HG02852 (cell line): ENCODE measurements around the gene APRT.
"Not testable (repeated sequence)": the region's sequence is repeated elsewhere in the genome, so short reads cannot be mapped to it uniquely, and the experiment has no call there.

Experiments
- ATAC-seq: cut with Tn5 transposase; IDR thresholded peaks from one replicate; pipeline ENCODE4 v1.9.1; 2021; ENCODE audit warnings: mild to moderate bottlenecking, moderate library complexity; ENCODE audit not compliant: unreplicated experiment

Gene APRT

DNA sequence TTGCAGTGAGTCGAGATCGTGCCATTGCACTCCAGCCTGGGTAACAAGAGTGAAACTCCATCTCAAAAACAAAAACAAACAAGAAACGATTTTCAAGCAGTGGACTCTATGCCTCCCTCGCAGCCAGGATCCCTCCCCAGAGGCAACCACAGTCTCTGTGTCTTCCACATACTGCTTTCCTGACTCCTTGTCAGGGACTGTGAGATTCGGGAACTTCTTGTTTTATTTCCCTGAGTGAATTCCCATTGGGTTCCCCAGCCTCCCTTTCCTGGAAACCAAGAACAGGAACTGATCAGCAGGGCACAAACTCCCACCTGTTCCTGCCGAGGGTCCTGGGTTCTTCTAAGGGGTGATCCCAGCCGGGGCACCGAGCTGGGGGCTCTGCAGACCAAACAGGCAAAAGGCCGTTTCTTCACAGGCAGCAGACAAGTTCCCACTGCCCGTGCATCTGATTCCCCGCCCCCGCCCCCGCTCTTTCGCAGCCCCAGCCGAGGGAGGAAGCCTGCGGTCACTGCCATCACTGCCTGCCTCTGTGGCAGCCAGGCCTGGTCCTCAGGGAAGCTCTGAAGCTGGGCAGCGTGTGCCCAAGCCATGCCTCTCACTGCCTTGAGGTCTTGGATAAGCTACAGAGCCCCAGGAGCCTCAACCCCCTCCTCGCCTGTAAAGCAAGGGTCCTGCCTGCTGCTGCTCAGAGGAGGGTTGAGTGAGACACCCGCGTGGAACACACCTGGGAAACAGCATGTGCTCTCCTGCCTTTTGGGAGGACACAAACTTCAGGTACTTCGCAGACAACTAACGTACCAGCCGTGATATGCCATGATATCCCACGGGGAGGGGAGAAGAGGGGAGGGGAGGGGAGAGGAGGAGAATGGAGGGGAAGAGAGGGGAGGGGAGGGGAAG lies 21.2 kb downstream of the APRT start:
- no peak for ATAC-seq

DNA sequence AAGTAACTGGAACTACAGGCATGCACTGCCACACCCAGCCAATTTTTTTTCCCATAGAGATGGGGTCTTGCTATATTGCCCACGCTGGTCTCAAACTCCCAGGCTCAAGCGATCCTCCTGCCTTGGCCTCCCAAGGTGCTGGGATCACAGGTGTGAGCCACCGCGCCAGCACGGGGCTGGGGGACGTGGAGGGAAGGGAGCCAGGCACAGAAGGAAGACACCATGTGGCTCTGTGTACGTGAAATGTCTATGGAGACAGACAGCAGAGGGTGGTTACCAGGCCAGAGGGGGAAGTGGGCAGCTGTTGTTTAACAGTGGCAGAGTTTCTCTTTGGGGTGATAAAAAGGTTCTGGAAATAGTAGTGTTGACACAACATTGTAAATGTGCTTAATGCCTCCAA lies 22.1 kb downstream of the APRT start:
- ATAC-seq = no peak

DNA sequence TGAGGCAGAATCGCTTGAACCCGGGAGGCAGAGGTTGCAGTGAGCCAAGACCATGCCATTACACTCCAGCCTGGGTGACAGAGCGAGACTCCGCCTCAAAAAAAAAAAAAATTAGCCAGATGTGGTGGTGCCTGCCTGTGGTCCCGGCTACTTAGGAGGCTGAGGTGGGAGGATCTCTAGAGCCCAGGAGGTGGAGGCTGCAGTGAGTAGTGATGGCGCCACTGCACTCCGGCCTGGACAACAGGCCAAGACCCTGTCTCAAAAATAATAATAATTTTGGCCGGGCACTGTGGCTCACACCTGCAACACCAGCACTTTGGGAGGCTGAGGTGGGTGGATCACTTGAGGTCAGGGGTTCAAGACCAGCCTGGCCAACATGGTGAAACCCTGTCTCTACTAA lies 23.0 kb downstream of the APRT start:
- not testable (repeated sequence) for ATAC-seq

DNA sequence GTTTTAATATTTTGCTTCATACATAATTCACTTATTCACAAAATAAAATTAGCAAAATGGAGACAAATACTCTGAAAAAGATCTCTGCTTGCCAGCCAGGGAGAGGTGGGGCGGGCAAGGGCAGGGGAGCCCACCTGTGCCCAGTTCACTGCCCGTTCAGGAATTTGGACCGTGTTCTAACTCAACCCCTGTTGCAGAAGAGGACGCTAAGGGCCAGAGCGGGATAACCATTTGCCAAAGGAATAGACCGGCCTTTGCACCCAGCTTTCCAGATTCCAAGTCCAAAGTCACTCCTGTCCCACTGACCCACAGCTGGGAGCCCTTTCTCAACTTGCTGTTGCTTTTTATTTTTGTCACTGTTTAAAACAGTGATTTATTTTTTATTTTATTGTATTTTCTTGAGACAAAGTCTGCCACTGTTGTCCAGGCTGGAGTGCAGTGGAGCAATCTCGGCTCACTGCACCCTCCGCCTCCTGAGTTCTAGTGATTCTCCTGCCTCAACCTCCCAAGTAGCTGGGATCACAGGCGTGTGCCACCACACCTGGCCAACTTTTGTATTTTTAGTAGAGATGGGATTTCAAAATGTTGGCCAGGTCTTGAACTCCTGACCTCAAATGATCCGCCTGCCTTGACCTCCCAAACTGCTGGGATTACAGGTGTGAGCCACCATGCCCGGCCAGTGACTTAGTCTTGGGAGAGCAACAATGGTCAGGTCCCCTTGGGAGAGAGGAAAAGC lies 24.0 kb downstream of the APRT start:
- no peak for ATAC-seq

DNA sequence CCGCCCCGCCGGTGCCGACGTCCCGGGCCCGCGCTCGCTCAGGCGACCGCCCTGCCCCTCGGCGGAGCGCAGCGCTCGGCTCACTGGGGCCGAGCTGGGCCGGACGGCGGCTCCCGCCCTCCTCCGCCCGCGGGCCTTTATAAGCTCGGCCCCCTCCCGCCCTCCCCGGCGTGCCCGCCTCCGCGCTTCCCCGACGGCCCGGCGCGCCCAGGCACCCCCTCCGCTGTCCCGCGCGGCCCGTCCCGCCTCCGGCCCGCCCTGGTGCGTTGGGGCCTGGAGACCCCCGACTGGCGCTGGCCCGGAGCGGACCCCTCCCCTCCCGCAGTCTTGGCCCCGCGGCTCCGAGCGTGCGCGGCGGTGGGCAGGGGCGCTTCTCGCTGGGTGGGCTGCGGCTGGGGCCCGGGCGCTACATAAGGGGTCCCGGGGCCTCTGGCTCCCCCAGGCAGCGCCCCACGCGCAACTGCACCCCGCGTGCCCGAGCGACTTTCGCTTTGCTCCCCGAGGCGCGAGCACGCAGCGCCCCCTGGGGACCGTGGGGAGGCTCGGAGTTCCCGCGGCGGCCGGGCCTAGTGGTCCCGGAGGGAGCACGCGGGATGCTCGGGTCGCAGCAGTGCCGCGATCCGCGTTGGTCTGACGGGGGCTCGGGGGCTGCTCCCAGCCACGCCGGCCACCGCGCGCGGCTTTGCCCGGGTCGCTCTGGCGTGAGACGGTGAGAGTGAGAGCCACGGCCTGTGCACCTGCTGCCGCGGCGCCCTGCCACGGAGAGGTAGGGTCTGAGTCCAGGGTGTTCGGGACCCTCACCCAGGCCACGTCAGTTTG lies 26.4 kb downstream of the APRT start, which contains the start of gene PIEZO1:
Gene PIEZO1, minus strand, starts transcription at position 115 of the 819 bp plus-strand sequence. CDS start 256 bp downstream, outside the sequence.
- ATAC-seq = peak; percentile 35

DNA sequence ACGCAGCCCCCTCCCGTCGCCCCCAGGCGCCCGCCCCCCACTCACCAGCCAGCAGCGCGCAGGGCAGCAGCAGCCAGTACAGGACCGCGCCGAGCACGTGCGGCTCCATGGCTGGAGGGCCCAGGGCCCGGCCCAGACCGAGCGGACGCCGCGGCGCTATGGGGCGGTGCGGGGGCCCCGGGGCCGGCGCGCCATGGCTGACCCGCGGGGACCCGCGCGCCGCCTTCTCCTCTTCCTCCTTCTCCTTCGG lies 26.9 kb downstream of the APRT start:
- ATAC-seq = peak; percentile 14

DNA sequence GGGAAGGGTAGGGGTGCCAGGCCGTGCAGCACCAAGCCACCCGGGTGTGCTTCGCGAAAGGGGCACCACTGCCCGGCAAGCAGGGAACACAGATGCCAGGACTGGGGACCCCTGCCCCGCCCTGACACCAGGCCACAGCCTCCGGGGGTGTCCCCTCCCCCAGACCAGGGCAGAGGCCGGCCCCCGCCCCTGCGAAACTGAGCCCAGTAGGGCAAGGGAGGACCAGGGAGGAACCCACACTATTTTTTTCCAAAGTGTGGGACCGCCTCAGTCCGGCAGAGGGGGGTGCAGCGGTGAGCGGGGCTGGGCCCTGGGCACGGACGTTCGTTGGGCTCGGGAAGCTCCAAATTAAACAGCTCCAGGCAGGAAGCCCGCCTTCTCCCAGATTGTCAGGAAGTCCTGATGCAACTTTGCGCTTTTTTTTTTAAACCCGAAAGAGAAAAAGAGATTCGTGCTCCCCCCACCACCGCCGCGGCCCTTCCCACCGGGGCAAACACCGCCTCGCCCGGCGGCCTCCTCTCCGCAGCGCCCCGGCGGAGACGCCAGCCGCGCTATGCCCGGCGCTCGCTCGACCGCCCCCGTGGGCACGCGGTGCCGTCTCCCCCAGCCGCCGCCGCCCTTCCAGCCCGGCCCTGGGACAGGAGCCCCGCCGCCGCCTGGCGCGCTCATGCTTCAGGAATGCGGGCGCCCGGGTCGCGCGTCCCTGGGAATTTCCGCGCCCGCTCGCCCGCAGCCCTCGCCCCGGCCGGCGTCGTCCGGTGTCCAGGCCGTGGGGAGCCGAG lies 27.5 kb downstream of the APRT start:
- ATAC-seq = peak; percentile 10

DNA sequence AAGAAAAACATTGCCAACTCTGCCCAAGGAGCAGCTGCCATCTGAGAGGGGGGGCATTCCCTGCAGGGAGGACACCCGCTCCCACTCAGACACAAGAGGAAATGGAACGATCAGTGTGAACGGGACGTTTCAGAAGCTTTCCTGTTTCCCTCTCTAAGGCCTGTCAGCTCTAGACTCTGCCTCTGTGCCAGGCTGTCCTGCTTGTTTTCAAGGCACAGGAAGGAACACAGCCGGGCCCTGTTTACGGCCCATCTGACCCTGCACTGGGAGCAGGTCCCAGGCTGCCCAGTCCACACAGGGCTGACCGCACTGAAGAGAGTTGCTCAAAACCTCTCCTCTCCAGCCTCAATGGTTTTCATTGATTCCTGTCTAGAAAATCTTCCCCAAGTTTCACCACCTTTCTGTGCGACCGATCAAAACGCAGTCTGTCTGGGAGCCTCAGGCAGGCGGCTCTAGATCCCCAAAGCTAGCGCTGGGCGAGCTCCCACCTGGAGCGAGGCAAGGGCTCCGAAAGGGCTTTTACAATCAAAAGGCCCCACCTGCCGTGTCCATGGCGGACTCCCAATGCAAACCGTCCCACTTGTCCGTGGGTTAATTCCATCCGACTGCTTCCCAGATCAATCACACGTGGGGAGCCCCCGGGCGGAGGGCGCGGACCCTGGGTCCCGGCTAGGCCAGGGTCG lies 28.2 kb downstream of the APRT start:
- ATAC-seq = no peak

DNA sequence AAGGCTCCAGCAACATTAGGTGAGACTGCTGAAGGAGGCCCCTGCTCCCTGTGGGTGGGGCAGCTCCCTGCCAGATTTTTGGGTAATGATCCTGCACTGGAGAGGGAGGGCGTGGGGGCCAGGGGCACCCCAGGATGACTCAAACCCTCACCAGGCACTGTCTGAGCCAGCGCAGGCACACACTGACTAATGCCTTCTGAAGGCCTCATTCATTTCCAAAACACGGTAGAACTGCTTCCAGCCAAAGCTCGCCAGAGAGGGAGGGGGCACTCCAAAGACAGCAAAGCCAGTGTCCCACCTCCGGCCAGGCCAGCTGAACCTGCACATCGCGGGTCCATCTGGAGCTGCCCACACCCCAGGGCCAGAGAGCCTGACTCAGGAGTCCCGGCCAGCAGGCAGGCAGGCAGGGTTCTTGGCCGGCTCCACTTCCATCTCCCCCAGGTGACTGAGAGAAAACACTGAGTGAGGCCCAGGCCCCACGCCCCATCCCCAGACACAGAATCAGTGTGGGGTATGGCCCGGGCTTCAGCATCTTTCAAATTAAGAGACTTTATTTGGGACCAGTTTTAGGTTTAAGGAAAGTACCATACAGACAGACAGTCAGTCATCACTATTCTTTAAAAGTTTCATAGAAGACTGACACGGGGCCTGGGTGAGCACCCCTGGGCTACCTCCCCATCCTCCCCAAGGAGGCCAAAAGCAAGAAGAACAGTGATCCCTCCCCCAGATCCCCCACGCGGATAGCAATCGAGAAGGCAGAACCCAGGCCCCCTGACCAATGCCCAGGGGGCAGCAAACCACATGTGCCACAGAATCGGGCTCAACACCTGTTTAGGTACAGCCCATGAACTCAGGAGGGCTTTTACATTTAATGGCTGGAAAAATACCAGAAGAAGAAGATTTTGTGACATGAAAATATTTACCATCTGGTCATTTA lies 29.0 kb downstream of the APRT start:
- ATAC-seq = no peak

DNA sequence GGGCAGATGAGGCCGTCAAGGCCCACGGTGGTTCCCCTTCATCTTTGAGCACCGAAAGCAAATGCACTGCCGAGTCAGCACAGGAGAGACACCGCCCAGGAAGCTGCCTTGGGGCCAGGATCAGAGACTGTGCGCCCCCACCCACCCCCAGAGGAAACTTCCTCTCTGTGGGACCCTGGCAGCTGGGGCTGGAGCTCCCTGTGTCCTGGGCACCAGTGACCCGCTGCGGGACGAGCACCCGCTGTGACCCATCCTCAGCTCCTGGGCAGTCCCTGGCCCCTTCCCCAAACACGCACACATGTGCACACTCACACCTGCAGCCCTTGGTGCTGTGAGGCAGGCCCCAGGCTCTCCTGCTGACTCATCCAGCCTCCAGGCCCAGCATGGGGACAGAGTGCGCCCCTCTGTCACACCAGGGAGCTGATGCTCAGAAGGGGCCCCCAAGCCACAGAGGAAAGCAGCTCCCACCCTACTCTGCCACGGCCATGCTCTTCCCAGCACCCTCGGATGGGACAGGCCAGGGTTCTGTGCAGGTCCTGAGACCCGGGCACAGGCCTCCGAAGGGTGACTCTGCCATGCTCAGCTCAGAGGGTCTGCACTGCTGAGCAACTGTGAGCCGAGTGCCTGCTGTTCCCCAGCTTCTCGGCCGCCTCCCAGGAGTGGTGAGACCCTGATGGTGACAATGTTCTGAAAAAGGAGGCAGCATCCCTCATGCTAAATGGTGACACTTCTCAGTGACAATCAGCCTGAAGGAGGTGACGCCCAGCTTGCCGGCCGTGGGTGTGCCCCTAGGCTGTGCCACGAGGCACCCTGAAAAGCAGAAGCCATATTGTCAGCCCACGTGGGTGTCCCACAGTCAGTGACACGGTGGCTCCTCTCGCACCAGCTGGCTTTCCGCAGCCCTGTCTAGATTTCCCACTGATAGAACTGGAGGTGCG lies 30.3 kb downstream of the APRT start:
- ATAC-seq = no peak

DNA sequence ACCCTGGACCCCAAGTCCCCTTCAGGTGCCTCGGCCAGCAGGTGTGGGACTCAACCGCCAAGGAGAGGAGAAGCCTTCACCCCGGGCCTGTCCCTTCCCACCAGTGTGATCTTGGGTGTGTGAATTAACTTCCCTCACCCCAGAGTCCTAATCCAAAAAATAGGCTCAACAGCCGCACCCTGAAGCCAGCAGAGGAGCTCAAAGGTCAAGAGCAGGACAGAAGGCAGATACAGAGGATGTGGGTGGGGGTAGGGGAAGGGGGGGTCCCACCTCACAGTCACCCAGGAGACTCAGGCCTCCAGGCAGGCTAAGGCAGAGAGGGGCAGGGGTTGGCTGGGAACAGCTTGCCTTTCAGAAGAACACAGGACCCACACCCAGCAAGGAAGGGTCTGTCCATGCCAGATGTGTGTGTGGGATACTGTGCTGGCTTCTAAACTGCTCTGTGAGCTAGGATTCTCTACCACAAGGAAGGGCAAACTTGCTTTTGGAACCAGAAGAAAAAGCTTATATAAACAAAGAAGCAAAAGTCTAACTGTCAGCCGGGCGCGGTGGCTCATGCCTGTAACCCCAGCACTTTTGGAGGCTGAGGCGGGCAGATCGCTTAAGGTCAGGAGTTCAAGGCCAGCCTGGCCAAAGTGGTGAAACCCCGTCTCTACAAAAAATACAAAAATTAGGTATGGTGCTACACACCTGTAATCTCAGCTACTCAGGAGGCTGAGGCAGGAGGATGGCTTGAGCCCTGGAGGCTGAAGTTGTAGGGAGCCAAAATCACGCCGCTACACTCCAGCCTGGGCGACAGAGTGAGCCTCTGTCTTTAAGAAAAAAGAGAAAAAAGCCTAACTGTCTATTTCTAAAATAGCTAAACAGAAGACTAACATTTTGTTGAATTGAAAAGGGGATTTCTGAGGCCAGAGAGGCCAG lies 31.3 kb downstream of the APRT start:
- ATAC-seq = no peak

DNA sequence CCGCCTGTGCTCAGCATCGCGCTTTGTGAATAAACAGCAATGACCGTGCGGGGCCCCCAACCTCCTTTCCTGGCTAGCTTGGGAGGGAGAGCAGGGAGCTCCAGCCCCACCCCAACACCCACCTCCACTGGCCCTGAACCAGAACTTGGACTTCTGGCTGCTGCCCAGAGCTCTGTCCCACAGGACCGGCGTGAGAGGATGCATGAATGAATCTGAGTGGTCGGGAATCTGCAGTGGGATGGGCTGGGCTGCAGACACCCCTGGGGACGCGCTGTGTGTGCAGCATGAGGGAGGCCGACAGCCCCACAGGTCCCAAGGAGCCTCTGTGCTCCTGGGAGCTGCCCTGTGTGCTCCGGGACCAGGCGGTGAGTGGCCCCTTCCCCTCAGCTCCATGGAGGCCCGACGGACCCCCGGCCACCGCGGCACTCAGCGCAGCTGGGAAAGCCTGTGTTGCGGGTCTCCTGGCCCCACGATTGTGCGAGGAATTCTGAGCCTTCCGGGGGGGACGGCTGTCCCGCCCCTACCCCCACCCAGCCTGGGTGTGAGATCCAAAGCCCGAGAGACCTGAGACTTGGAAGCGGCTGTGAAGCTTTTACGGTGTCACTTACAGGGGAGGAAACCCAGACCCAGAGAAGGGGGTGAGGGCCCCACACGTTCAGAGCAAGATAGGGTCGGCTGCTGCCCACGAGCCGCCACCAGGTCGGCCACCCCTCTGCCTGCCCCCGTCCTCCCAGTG lies 32.2 kb downstream of the APRT start:
- no peak for ATAC-seq

DNA sequence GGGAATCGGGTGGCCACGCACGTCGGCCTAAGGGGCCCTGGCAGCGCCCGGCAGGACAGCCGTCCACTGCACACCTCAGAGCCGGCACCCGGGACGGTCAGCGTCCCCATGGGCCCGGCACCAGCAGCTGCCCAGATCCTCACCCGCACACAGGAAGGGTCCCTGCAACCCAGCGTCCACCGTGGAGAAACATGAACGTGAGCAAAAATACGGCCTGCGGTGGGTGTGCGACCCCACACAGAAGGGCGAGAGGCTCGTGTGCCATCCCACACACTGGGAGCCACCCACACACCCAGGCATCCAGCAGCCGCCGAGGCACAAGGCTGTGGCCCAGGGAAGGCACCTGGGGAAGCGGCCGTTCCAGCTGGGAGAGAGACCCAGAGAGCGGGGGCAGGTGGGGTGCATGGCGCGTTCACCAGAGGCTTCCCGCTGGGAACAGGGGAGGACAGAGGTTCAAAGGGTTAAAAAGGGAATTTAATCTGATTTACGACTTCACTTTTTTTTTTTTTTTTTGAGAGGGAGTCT lies 33.1 kb downstream of the APRT start:
- no peak for ATAC-seq

DNA sequence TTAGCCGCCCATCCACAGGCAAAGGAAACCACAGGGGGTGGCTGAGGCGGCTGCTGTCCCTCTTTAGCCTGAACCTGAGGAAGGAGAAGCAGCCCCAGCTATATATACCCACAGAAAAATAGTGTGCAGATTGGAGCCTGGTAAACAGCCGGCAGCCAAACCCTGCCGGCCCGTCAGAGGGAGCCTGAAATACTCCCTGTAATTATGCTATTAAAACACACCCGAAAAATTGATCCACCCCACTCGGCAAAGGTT lies 33.5 kb downstream of the APRT start:
- no peak for ATAC-seq

DNA sequence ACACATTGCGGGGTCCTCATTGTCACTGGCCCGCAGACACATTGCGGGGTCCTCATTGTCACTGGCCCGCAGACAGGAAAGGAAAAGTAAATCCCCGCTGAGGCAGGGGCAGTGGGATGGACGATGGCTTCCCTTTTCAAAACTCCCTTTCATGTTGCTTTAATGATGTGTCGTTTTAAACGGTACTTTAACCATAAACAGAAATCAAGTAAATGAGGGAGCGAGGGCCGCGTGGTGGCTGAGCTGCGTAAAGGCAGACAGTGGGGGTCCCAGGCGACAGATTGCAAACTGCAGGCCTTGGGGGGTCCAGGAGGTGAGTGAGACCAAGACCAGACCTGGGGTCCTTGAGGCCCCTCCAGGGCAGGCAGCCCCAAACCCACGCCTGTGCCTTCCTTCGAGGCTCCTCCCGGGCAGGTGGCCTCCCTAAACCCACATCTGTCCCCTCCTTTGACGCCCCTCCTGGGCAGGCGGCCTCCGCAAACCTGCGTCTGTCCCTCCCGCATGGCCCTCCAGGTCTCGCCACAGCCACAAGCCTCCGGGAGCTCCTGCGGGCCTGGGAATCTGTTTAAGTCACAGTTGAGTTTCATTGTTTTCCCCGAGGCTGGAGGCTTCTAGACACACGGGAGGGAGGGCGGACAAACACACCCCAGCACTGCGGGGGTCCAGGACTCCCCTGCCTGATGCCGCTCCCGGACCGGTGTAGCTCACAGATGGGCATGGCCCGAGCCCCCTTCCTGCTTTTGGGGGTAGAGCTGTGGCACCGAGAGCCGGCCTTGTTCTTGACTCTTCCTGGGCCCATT lies 34.1 kb downstream of the APRT start:
- no peak for ATAC-seq
